Esophagus muscularis mucosa (tissue), 4 donors: ENCODE results near the gene TMEM258. TPM values are rescaled to one million over a fixed set of nuclear protein-coding genes. Genes with fewer than 3 reads are reported as not detected.

Source experiments
- DNase-seq: peaks from one replicate; pipeline ENCODE4 v3.0.0-alpha.2; 2017; ENCODE audit errors: extremely low spot score
- H3K27ac ChIP-seq, 4 donors: fragments of 200-600 bp; sonication (generic); replicated peaks in 1 of 4; 1 replicate in 3 of 4; 2 replicates in 1 of 4; pipeline ENCODE4 v1.5.1; 2016 to 2019; ENCODE audit warnings: mild to moderate bottlenecking in 1 of 4
- H3K27me3 ChIP-seq, 4 donors: fragments of 200-600 bp; sonication (generic); one replicate each; pipeline versions ENCODE4 v1.5.1 to v1.6.0; 2016 to 2019
- H3K36me3 ChIP-seq, 4 donors: fragments of 200-600 bp; sonication (generic); one replicate each; pipeline ENCODE4 v1.5.1; 2016 to 2019
- H3K4me1 ChIP-seq, 4 donors: fragments of 200-600 bp; sonication (generic); one replicate each; pipeline ENCODE4 v1.5.1; 2016 to 2019
- H3K4me3 ChIP-seq, 4 donors: fragments of 200-600 bp; sonication (generic); 1 replicate in 2 of 4; 2 replicates in 2 of 4; pipeline ENCODE4 v1.5.1; 2016 to 2019; ENCODE audit warnings: mild to moderate bottlenecking in 4 of 4, moderate library complexity in 1 of 4
- H3K9me3 ChIP-seq, 4 donors: fragments of 200-600 bp; sonication (generic); 1 replicate in 3 of 4; 2 replicates in 1 of 4; pipeline ENCODE4 v1.5.1; 2016 to 2019
- CTCF ChIP-seq, 3 experiments: fragments of 200-600 bp in 2 of 3; fragments of 450-650 bp in 1 of 3; sonication (generic) in 2 of 3; IDR thresholded peaks; one replicate each; pipeline ENCODE4 v1.5.1; 2017 to 2019; ENCODE audit warnings: antibody characterized with exemption in 3 of 3, mild to moderate bottlenecking in 2 of 3, moderate library complexity in 1 of 3
- EP300 ChIP-seq: sonication (generic); formaldehyde crosslinking; IDR thresholded peaks from one replicate; pipeline ENCODE4 v1.6.1; 2017; ENCODE audit warnings: antibody characterized with exemption
- POLR2A ChIP-seq: fragments of 450-650 bp; IDR thresholded peaks from one replicate; pipeline ENCODE4 v1.6.1; 2017; ENCODE audit warnings: antibody characterized with exemption, moderate library complexity, mild to moderate bottlenecking, low read depth
- POLR2AphosphoS5 ChIP-seq, 2 donors: sonication (generic); formaldehyde crosslinking; IDR thresholded peaks; one replicate each; pipeline ENCODE4 v1.6.1; 2017; ENCODE audit warnings: antibody characterized with exemption in 2 of 2
- WGBS: methylation state at CpG from one replicate; pipeline ENCODE4 v1.1.5; 2018; 5-methylcytosine and 5-hydroxymethylcytosine counted together
- intact Hi-C: fragments of 100-400 bp; cut with DNase I; formaldehyde crosslinking; loops from one replicate; pipeline ENCODE4 v1.15.1; 2023
- total RNA-seq, 4 donors: library from RNA; depleted of rRNA; stranded (reverse); fragments of >200 nt; gene quantifications; one replicate each; pipeline versions ENCODE4 v1.1.0 to v1.2.1, GENCODE V29; 2016

TMEM258 gene
- total RNA-seq, 4 donors from 2014 or later: 34.5 to 48.2 (median 43.8) TPM

- TF ChIP-seq POLR2A (no peak), EP300 (no peak), CTCF (IDR thresholded peaks at IDR 0.05) (no peak), POLR2AphosphoS5 (IDR thresholded peaks at IDR 0.05) (no peak)
- Histone ChIP-seq H3K4me1 (peaks cover 0 to 3% (median 0%) of the 10 kb centered on the region in 4 donors), H3K4me3 (no peak overlapping the region), H3K9me3 (no peaks in the 10 kb centered on the region), H3K36me3 (no peaks in the 10 kb centered on the region), H3K27me3 (peaks cover 0 to 49% (median 5%) of the 10 kb centered on the region in 4 donors), H3K27ac (no peak overlapping the region)
- no peak for DNase-seq
- 85% methylated on average over 12 of the region's 13 CpGs for WGBS
- intact Hi-C loops: no loop called here
Measured at GRCh38 chr11:61760946-61761345, 31.5 kb downstream of the TMEM258 start.

- no peaks in the 10 kb centered on the region for H3K9me3 ChIP-seq
- no peak overlapping the region for H3K27ac ChIP-seq
- WGBS: 86% methylated on average over 10 of the region's 15 CpGs
- no peak overlapping the region for H3K4me3 ChIP-seq
- intact Hi-C loops: no loop called here
- no peak for TF ChIP-seq CTCF (IDR thresholded peaks at IDR 0.05)
- H3K36me3 ChIP-seq: no peaks in the 10 kb centered on the region
- peaks cover 0 to 35% (median 7%) of the 10 kb centered on the region in 4 donors for H3K27me3 ChIP-seq
- DNase-seq: no peak
- H3K4me1 ChIP-seq: peaks cover 4 to 9% (median 7%) of the 10 kb centered on the region in 4 donors
Measured at GRCh38 chr11:61757213-61757862, 35.1 kb downstream of the TMEM258 start.

- Histone ChIP-seq H3K27me3 (peaks cover 0 to 34% (median 12%) of the 10 kb centered on the region in 4 donors), H3K27ac (no peak overlapping the region), H3K36me3 (no peaks in the 10 kb centered on the region), H3K4me3 (no peak overlapping the region), H3K4me1 (peaks cover 4 to 15% (median 13%) of the 10 kb centered on the region in 4 donors), H3K9me3 (no peaks in the 10 kb centered on the region)
- intact Hi-C loops: no loop called here
- WGBS: 85% methylated on average over 5 of the region's 9 CpGs
- no peak for DNase-seq
- TF ChIP-seq POLR2AphosphoS5 (IDR thresholded peaks at IDR 0.05) (no peak), EP300 (no peak), CTCF (IDR thresholded peaks at IDR 0.05) (no peak), POLR2A (no peak)
Measured at GRCh38 chr11:61756452-61757212, 35.8 kb downstream of the TMEM258 start.

- Histone ChIP-seq H3K36me3 (no peaks in the 10 kb centered on the region), H3K4me1 (peaks cover 4 to 15% (median 13%) of the 10 kb centered on the region in 4 donors), H3K27ac (no peak overlapping the region), H3K9me3 (no peaks in the 10 kb centered on the region), H3K27me3 (peaks cover 0 to 34% (median 15%) of the 10 kb centered on the region in 4 donors), H3K4me3 (no peak overlapping the region)
- TF ChIP-seq POLR2AphosphoS5 (IDR thresholded peaks at IDR 0.05) (no peak), CTCF (IDR thresholded peaks at IDR 0.05) (no peak), POLR2A (no peak), EP300 (no peak)
- no peak for DNase-seq
- WGBS: 82% methylated on average over 4 of the region's 4 CpGs
- intact Hi-C loops: no loop called here
Measured at GRCh38 chr11:61756147-61756451, 36.3 kb downstream of the TMEM258 start.
